ENCODE results near the gene AQP6.

- TF ChIP-seq, protein P1, sequence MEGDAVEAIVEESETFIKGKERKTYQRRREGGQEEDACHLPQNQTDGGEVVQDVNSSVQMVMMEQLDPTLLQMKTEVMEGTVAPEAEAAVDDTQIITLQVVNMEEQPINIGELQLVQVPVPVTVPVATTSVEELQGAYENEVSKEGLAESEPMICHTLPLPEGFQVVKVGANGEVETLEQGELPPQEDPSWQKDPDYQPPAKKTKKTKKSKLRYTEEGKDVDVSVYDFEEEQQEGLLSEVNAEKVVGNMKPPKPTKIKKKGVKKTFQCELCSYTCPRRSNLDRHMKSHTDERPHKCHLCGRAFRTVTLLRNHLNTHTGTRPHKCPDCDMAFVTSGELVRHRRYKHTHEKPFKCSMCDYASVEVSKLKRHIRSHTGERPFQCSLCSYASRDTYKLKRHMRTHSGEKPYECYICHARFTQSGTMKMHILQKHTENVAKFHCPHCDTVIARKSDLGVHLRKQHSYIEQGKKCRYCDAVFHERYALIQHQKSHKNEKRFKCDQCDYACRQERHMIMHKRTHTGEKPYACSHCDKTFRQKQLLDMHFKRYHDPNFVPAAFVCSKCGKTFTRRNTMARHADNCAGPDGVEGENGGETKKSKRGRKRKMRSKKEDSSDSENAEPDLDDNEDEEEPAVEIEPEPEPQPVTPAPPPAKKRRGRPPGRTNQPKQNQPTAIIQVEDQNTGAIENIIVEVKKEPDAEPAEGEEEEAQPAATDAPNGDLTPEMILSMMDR (IDR thresholded peaks at IDR 0.05): no peak
- TF ChIP-seq EP300 (IDR thresholded peaks at IDR 0.05) (no peak), POLR2AphosphoS5 (IDR thresholded peaks at IDR 0.05) (no peak)
Observed at GRCh38 chr12:50005175-50005574, 32.4 kb downstream of the AQP6 start.

Measured in stomach (tissue), 4 donors.